HG03159 (cell line): ENCODE measurements around the gene GORASP1.

ENCODE experiments used
- ATAC-seq: cut with Tn5 transposase; IDR thresholded peaks from one replicate; pipeline ENCODE4 v1.9.1; 2021; ENCODE audit warnings: mild to moderate bottlenecking, moderate library complexity; ENCODE audit not compliant: unreplicated experiment

The GORASP1 gene

DNA sequence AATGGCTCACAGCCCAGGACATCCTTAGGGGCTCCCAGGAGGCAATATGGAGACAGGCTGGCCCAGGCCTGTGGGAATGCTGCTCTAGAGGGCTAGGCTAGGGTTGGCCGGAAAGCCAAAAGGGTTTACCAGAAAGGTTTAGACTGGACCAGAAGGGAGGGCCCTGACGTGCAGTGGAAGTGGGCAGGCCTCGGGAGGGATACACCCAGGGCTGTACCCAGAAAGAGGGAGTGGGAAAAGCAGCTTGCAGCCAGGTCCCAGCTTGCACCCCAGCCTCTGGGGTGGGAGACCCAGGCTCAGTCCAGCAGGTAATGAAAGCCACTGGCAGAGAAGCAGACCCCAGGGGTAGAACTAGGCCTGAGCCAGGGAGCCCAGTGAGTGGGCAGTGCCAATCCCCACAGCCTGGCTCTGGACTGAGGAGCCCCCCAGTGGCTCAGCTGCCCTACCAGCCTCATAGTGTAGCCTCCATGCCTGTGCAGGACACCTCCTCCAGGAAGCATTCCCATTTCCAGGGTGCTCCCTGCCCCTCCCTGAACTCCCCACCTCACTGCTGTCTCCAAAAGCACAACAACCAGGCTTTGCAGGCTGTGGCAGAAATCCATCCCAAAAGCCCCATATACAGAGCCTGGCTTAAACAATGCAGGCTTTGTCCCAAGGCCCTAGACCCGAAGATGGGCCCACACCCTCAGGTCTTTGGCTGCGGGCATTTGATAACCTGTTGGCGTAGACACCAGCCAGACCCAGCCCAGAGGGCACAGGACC is 3.5 kb downstream of the GORASP1 start:
- no peak for ATAC-seq

DNA sequence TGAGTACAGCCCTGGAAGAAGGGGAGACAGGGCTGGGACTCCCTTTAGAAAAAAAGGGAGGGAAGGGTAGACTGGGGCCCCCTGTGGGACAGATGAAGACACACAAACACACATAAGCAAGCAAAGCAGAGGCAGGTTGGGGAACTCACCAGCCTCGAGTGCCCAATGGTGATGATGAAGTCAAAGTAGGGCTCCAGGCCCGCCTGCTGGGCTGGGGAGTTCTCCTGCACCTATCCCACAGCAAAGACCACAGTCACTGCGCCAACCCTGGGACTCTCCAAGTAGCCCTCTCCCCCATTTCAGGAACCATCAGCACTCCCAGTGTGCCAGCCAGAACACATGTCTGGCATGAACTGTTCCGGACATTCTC is 4.1 kb downstream of the GORASP1 start:
- no peak for ATAC-seq

DNA sequence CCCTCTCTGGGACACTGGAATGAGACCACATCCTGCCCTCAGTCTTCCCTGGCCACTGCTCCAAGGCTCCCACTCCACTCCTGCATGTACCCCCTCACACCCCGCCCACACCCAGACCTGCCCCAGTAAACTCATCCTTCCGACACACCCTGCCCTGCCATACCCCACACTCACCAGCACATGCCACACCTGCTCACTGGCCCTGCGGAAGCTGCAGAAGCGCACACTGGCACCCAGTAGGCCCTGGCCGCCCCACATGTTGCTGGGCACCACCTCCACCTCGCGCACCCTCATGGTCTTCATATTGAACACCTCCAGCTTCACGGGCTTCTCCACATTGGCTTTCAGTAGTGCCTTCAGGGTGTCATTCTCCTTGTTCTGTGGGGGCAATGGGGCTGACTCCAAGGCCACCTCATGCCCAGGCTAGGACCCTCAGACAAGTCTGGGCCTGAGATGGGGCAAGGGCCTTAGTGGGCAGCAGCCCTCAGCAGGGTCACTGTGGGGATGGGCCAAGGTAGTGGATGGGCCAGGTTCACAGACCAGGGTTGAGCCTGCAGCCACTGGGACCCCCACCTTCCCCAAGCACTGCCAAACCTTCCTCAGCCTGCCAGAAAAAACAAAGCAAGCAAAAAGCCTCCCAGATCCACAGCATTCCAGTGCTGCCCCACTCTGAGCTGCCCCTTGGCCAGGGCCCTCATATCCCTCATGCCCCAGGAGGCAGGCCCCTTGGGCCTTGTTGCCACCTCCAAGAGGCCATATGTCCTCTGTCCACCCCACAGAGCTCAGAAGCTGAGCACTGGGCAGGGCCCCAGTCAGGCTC is 4.7 kb downstream of the GORASP1 start:
- no peak for ATAC-seq

DNA sequence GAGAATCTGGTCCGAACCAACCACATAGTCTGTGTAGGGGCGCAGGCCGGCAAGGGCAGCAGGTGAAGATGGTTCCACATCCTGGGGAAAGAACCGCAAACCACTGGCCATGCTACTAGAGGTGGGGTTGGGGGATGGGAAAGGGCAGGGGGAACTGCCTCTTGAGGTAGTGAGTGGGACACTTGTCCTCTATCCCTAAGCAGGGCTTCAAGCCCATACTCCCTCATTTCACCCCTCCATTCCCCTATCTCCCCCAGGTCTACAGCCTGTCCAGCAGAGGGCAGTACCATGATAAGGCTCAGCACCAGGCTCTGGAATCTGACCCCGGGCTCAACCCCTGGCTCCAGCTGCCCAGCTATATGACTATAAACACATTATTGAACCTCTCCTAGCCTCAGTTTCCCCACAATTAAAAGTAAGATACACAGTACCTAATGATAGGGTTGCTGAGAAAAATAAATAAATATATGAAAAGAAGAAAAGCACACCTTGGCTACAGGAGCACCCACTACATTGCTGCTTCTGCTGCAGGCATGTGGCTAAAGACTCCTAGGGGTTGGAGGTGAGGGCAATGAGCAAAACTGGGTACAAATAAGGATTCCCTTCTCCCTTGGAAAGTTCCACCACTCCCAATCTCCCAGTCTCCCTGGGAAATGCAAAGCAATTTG is 6.3 kb downstream of the GORASP1 start:
- ATAC-seq, result no peak

DNA sequence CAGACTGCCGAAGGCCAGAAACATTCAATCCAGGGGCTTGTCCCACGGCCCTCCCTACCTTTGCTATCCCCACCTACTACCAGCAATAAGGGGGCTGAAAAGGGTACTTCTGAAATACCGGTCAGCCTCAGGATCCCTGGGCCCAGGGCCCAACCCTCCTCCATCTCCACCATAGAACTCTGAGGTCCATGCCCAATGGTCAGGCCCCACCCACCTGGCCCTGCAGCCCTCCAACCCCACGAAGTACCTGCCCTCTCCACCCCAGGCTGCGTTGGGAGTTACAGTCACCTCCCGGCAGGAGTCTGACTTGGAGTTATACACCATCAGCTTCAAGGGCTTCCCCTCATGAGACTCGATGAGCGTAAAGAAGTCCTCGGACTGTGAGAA is 6.9 kb downstream of the GORASP1 start:
- no peak for ATAC-seq

DNA sequence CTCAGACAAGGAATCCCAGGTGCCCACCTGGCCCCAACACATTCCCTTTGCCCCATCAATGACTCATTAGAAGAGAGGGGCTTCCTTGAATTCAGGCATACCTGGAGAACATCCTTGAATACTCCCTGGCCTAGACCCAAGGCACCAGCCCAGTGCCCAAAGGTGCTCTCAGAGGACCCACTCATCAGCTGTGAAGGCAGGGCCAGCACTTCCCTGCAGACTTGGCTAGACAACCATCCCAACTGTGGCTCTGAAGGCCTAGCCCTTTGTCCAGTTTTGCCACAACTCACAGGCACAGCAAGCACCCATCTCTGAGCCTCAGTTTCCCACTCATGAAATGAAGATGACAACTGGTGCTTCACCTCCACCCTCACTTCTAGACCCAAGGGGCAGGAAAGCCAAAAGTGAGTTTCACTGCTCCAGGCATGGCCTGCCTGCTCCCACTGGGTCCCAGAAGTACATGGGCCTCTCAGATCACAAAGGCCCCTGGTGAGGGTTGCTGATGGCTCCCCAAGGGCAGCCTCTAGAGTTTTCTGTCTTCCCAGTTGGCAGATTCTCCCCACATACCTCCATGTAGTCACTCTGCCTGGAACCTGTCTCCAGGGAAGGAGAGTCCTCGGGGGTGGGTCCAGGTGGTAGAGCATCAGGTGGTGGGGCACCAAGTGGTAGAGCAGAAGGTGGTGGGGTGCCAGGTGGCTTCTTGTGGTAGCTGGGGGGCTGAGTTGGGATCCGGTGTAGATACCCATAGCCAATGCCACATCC is 7.5 kb downstream of the GORASP1 start:
- ATAC-seq, result no peak

DNA sequence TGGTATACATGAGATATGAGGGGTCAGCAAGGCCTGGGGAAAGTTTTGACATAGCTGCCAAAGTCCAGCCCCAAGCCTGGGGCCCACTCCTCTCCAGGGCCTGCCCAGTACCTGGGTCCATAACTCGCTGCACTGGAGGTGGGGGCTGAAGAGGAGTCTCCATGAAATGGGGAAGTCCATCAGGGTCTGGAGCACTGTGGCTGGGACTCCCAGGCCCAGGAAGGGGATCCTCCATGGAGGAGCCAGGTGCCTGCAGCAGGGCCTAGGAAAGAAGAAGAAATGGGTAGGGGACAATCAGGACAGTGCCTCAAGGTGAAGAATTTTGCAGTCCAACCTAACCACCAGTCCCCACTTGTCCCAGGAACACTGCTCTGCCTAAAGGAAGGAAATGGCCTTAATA is 8.2 kb downstream of the GORASP1 start:
- ATAC-seq, result no peak

DNA sequence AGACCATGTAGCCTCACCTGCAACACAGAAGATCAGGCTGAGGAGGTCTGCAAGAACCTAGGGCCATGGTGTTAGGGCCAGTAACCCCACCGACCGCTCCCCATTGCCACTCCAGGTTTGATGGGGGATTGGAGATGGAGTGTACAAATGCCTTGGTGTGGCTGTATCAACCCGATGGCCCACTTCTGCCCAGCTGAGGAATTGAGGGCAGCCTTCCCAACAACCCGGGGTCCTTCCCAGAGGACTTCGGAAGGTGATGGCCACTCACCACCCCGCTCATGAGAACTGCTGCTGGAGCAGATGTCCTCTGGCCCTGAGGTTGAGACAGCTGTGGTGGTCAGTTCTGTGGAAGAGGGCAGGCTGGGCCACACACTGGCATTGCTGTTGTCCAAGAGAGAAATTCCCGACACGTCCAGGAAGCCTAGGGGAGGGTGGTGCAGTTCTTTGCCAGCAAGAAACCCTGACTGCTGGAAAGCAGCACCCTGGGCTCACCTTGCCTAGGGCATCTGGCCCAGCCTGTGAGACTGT is 8.9 kb downstream of the GORASP1 start:
- no peak for ATAC-seq

DNA sequence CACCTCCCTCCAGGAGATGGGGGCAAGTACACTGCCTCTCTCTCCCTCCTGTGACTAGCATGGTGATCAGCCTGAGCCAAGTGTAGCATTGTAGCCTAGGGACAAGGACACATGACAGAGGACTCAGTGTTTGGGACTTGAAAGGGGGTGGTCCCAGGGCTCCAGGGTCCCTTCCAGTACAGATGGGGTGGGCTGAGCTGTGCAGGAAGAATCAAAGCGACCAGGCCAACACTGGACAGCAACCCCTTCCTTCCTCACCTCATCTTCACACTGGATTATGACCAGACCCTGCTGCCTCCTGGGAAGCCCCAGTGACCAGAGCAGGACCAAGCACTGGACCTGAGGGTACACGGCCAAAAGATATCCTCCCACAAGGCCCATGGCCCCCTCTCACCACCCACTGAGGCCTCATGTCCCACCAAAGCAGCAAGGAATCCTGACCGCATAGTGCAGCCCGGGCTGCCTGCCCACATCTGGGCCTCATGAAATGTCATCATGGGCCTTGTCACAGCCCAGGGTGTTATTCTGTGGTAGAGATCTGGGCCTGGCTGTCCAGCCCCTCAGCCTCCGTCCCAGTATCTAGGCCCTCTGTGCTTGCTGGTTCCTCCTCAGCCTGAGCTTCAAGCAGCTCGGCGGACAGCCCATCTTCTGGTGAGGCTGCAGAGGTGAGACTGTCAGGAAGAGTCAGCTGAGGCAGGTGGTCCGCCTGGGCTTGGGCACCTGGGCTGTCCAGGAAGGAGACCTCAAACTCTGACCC is 9.5 kb downstream of the GORASP1 start:
- no peak for ATAC-seq

DNA sequence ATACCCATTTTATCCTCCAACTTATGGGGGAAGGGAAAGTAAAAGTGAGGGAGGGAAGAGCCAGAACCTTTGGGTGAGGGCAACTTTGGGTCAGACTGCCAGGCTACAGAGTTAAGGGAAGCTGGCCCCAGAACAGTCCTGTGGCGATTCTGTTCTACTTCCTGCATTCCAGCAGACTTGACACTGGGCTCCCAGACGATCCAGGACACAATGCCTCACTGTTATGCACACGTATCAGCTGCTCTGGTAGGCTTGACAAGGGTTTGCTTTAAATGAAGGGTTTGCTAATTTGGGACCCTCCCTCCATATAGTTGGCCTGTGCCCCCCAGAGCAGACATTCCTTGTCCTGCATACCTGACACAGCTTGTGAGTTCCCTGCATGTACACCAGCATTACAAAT is 10.7 kb downstream of the GORASP1 start:
- no peak for ATAC-seq

DNA sequence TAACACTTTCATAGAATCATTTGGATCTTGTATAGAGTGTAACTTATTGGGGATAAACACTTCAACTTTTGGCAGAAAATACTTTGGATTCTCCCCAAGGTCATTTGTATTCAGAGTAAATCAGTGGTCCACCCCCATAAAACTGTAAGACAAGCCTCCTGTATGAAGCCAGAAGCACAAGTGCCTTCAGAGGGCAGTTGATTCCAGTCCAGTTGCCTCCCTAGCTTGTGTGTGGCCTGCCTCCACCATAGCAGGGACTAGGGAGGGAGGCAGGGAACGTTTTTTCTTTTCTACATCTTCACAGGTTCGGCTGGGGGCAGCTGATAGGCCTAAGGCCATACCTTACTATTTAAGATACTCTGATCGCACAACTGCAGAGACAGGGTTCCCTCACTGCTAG is 11.6 kb downstream of the GORASP1 start:
- ATAC-seq, result no peak

DNA sequence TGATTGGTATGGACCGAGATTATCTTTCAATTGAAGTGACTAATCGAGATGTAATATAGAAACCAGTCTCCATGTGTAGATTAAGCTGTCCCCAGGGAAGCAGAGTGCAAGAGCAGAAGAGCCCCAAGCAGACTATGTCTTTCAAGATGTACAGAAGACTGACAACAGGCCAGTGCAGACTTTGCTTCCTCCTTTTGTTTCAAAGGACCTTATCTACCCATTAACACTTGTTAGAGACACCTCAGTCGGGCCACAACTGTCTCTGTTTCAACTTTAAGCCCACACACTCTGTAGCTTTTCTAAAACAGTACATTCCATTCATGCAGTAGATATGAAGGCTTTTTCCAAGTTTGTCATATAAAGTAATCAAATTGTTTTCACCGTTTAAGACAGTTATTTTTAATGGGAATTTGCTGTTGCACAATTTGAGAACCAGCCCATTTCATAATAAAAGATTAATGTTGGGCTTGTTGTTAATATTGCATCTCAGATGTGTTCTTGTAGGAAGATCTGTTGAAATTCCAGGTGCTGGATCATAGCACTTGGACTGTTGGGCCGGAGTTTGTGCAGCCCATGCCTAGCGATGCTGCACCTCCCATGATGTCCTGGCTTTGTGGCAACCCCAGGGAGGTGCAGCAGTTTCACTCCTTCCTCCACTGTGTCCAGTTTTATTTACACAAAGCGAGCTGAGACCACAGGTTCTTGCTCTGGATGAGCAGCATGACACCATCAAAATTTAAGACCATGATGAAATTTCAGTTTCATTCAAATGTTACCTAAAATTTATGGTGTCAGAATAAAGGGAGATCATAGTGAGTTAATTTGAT is 12.4 kb downstream of the GORASP1 start:
- no peak for ATAC-seq

DNA sequence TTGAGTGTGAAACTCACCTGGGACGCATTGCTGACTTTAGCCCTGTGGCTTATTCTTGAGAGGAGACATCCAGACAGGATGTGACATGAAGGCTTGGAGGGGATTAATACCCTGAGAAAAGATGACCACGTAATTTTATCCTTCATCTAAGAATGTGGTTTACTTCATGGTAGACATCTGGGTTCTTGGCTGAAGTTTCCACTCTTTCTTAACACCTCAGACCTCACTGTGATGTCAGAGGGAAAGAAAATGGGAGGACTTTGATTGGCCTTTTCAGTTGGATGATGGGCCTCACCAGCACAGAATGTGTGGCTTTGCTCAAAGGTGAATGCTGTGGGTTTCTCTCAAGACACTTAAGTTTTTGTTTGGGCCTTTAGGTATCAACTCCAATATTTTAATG is 16.5 kb downstream of the GORASP1 start:
- no peak for ATAC-seq

DNA sequence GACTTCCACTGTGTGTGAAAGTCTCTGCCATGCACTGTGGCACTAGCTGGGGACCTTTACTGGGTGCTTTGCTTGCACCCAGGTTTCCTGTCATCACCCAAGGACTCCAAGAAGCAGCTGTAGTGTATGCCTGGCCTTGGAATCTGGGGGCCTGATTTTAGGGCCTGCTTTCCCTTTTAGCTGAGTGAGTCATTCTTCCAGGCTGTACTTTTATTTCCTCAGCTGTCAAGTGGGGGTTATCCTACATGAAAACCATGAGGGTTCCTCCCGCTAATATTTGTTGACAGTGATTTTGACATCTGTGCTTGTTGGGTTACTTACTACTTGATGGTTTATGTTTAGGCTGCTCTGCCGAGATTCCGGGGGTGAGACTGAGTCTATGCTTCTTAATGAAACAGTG is 18.5 kb downstream of the GORASP1 start:
- no peak for ATAC-seq

DNA sequence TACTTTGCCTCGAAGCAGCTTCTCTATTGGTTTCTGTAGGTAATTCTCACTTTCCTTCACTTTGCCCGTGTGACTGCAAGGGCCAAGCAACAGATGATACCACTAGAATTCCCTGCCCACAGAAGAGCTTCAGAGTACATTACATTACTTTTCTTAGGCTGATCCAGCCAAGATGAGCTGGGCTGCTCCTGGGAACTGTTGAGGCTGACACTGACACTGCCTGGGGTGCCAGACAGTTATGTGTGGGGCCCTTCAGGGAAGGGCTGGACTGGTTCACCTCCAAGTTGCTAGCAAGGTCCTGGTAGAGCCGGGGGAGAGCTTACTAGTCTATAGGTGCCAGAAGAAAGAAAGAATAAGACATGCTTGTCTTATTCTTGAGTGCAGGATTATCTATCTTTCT is 19.0 kb downstream of the GORASP1 start:
- no peak for ATAC-seq

DNA sequence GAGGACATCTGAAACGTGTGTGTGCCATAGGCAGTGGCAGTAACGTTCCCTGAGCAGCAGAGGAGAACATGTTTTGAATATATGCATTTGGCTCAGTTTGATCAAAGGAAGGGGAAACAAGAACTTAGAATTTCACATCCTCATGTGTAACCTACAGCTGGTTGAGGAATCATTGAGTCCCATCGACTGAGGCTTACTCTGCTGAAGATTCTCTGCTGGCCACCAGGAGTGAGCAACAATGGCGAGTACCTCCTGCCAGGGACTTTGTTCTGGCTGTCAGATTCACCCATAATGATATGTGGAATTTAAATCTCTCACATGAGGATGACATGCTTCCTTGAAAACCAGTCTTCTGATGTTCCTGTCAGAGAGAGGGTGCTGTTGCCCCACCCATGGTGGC is 21.3 kb downstream of the GORASP1 start:
- peak; percentile 89 for ATAC-seq

DNA sequence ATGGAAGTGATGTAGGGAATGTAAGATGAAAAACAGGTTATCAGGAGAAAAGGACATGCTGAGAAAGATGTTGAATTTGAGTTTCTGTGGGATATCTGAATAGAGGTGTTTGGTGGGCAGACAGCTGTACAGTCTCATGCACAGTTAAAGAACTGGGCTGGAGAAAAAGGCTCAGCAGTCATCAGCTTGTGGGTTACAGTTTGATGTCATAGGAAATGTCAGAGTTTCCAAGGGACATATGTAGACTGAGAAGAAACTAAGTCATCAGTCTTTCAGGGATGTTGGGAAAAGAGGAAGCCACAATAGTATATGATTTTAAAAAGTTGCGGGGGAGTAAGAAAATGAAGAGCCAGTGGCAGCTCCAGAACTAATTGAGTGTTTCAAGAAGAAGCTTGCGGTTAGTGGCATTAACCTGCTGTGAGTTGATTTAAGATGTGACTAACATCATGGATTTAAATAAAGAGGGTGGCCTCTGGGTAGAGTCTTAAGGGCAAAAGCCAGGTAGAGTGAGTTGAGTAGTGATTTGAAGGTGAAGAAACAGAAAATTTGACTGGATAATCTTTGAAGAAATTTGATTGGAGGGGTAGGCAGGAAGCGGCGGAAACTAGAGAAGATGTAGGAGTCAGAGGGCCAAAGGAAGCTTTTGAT is 24.6 kb downstream of the GORASP1 start:
- no peak for ATAC-seq

DNA sequence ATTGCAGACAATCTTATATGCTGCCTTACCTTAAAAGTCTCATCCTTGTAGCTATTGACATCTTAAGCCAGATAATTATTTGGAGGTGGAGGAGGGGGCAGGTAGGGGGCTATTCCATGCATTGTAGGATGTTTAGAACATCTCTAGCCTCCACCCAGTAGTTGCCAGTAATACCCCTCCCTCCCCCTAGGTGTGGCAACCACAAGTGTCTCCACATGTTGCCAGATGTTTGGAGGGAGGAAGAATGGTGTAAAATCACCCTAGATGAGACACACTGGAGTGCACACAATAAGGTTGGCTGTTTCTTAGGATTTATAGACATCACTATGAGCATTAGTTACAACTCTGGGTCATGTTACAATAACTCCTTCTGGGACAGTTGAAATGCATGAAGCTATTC is 27.4 kb downstream of the GORASP1 start:
- no peak for ATAC-seq

DNA sequence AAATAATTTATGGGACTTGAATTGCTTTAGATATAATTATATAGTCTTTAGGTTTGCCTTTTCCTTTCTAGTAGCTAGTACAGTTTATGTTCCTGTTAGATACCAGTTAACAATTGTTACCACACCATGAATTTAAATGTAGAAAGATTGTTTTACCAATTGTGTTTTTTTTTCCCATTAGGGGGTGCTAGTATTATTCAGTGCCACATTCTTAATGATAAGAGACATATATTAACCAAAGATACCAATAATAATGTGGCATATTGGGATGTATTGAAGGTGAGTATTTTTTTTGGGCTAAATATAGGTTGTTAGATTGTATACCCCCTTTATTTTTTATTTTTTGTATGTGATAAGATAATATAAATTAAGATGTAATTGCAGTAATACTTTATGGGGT is 27.9 kb downstream of the GORASP1 start:
- no peak for ATAC-seq
